Breast epithelium (tissue), 3 donors: ENCODE data around the gene LIMS1.

ENCODE experiments used
- CTCF ChIP-seq, 3 donors: fragments of 450-650 bp; IDR thresholded peaks; one replicate each; pipeline ENCODE4 v1.5.1; 2016 to 2017; ENCODE audit warnings: antibody characterized with exemption in 3 of 3, mild to moderate bottlenecking in 3 of 3, moderate library complexity in 3 of 3
- POLR2A ChIP-seq: fragments of 450-650 bp; IDR thresholded peaks from one replicate; pipeline ENCODE4 v1.6.1; 2016; ENCODE audit warnings: antibody characterized with exemption, mild to moderate bottlenecking, moderate library complexity
- POLR2AphosphoS5 ChIP-seq, 3 donors: sonication (generic); formaldehyde crosslinking; IDR thresholded peaks; one replicate each; pipeline ENCODE4 v1.6.1; 2017; ENCODE audit warnings: antibody characterized with exemption in 3 of 3

GRCh38 chr2:108635630-108636354, 101.5 kb downstream of the LIMS1 start:
- TF ChIP-seq CTCF (IDR thresholded peaks at IDR 0.05), result no peak
- TF ChIP-seq POLR2A, result no peak
- no peak for TF ChIP-seq POLR2AphosphoS5 (IDR thresholded peaks at IDR 0.05)
